GM12872 (cell line): Measurements from ENCODE around the gene TRIM5.

Experiments used
- CTCF ChIP-seq: IDR thresholded peaks from 3 replicates; pipeline ENCODE4 v1.5.1; 2011; ENCODE audit warnings: low read depth, mild to moderate bottlenecking, low read length, moderate library complexity; ENCODE audit not compliant: insufficient read depth

The TRIM5 gene

GRCh38 chr11:5705688-5706087, 20.8 kb upstream of the TRIM5 start:
- TF ChIP-seq CTCF, result no peak

- TF ChIP-seq CTCF, result no peak
Observed at GRCh38 chr11:5703741-5704536, 19.1 kb upstream of the TRIM5 start.

GRCh38 chr11:5701055-5701577, 16.2 kb upstream of the TRIM5 start:
- TF ChIP-seq CTCF, result no peak

- no peak for TF ChIP-seq CTCF
Observed at GRCh38 chr11:5700421-5701054, 15.7 kb upstream of the TRIM5 start.

- no peak for TF ChIP-seq CTCF
Observed at GRCh38 chr11:5698281-5698680, 13.4 kb upstream of the TRIM5 start.

GRCh38 chr11:5696210-5696609, 11.3 kb upstream of the TRIM5 start:
- no peak for TF ChIP-seq CTCF

- TF ChIP-seq CTCF, result no peak
Observed at GRCh38 chr11:5695580-5695979, 10.7 kb upstream of the TRIM5 start.
